Embryonic facial prominence (tissue), 1 donor: ENCODE measurements around the gene FASN.

ENCODE experiments used
- DNase-seq: peaks from one replicate; pipeline ENCODE4 v3.0.0-alpha.2; 2016; ENCODE audit errors: extremely low spot score

FASN gene

GRCh38 chr17:82055965-82056728 lies 41.9 kb downstream of the FASN start:
- no peak for DNase-seq

DNA sequence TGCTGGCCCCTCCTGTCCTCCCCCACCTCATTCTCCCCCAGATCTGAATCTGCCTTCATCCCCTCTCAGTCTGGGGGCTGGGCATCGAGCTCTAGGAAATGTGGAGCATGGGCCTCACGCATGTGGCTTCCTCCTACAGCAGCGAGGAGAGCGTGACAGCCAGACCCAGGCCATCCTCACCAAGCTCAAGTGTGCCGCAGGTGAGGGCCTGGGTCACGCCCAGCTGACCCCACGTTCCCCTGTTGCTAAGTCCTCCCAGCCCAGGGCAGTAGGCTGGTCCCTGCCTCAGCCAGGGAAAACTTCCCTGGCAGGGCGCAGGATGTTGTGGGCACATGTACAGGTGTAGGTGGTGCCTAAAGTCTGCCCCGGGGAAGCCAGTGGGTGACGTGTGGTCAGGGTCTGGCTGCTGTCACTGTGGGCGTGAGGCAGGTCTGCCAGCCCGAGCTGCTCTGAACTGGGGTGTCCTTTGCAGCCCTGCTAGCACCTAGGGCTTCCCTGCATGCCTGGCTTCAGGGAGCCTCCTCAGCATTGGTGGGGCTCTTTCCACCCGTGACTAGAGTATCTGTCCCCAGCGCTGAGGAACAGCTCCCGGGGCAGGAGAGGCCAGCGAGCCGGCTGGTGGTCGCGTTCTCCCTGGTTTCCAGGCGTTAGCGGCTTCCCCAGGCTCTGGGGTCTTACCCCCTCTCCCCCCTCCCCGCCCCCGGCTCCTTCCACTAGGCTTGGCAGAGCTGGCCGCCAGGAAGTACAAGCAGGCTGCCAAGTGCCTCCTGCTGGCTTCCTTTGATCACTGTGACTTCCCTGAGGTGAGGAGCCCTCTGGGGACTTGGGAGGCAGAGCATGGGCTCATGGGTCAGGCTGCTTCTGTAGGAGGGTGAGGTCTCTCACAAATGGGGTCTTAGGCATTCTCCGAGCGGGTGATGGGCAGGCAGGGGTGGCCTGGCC lies 42.7 kb downstream of the FASN start:
- DNase-seq, result no peak

DNA sequence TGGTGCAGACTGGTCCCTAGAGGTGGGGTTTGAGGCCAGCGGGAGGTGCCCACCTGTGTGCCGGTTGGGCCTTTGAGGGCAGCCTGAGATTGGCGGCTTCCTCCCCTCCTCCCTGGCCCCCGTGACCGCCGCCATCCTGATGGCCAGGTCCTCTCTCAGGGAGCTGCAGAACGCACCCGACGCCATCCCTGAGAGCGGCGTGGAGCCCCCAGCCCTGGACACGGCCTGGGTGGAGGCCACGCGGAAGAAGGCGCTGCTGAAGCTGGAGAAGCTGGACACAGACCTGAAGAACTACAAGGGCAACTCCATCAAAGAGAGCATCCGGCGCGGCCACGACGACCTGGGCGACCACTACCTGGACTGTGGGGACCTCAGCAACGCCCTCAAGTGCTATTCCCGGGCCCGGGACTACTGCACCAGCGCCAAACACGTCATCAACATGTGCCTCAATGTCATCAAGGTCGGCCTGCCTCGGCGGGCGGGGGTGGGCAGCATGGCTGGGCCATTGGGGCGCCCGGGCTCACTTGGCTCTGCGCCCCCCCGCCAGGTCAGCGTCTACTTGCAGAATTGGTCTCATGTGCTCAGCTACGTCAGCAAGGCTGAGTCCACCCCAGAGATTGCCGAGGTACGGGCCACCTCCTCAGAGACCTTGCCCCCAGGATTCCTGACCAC lies 43.5 kb downstream of the FASN start:
- no peak for DNase-seq

DNA sequence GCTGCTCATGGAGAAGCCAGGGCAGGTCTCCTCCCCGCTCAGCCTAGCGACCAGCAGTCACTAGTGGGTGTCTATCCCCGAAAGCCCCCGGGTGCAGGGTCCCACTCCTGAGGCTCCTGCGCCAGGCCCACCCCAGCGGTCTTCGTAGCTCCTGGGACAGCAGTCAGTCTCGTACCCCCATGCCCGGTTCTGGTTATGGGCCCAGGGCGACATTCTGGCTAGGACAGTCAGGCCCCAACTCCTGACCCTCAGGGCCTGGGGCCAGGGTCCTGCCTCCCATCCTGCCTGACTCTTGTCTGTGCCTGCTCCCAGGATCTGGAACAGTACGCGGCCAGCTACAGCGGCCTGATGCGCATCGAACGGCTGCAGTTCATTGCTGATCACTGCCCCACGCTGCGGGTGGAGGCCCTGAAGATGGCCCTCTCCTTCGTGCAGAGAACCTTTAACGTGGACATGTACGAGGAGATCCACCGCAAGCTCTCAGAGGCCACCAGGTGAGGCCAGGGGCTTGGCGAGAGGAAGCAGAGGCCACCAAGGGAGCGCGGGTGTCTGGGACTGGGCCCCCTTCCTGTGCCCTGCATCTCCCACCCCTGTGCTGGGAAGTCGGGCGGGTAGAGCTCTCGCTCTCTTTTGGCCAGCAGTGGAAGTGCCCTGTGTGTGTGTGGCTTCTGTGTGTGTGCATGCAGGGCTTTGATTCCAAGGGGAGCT lies 44.3 kb downstream of the FASN start:
- no peak for DNase-seq

- no peak for DNase-seq
These were observed 44.9 kb downstream of the FASN start for GRCh38 chr17:82053130-82053529.

DNA sequence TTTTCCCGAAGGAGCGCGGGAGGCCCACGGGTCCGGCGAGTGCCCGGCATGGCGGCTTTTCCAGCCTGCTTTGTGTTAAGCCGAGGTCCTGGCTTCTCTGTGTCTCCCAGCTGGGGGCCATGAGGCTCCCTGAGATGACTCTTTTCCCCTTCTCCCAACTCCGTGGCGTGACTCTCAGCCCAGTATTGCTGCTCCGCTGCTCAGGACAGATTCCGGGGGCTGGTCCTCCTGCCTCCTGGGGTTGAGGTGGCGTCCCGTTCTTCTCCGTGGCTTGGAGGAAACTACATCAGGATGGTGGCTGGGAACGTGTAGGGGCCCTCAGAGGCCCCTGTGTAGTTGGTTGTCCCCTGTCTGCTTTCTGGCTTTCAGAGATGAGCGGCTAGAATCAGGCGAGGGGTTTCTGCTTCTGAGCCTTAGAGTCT lies 45.4 kb downstream of the FASN start:
- DNase-seq, result no peak

- DNase-seq, result no peak
These were observed 46.0 kb downstream of the FASN start, which contains the start of the genes GPS1 and RFNG for GRCh38 chr17:82051776-82052637. GPS1 (plus strand) TSS chr17:82051898; CDS start chr17:82051932, 34 bp downstream. RFNG (minus strand) TSS chr17:82051811; CDS start chr17:82051766, 45 bp downstream.

GRCh38 chr17:82050761-82051641 lies 47.0 kb downstream of the FASN start:
- DNase-seq, result no peak

- DNase-seq, result no peak
These were observed 47.8 kb downstream of the FASN start for GRCh38 chr17:82050152-82050760.

GRCh38 chr17:82049521-82049971 lies 48.5 kb downstream of the FASN start:
- DNase-seq, result no peak

DNA sequence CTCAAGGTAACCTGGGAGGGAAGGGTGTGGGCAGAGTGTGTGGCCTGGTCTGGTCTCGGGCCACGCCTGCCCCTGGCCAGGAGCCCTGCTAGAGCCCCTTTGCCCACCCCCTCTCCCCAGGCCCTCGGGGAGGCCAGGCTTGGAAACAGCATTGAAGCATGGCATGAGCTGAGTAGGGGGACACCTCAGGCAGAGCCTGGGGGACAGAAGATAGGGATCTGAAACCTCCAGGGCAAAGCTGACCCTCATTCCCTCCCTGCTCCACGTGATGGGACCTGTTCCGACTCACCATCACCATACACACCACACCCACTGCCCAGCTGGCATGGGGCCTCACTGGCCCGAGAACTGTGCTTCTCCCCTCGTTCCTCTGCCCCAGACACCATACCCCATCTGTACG lies 48.9 kb downstream of the FASN start:
- DNase-seq, result no peak

- no peak for DNase-seq
These were observed 49.5 kb downstream of the FASN start for GRCh38 chr17:82048571-82048971.

- DNase-seq, result no peak
These were observed 50.0 kb downstream of the FASN start for GRCh38 chr17:82047914-82048570.

DNA sequence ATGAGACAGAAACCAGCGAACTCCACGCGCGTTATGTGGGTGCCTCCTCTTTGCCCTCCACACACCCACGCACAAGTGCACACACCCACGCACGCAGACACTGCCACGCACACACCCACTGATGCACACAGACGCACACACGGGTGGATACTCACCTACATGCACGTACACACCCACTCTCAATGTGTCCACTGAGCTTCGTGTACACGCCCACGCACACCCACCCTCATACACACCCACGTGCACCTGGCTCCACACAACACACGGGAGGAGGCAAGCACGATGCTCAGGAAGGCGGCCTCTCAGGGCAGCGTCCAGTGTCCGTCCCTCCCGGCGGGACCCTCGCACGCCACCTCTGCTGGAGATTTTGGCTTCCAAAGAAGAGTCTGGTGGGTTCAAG lies 50.7 kb downstream of the FASN start:
- no peak for DNase-seq

- no peak for DNase-seq
These were observed 51.1 kb downstream of the FASN start for GRCh38 chr17:82046903-82047302.

DNA sequence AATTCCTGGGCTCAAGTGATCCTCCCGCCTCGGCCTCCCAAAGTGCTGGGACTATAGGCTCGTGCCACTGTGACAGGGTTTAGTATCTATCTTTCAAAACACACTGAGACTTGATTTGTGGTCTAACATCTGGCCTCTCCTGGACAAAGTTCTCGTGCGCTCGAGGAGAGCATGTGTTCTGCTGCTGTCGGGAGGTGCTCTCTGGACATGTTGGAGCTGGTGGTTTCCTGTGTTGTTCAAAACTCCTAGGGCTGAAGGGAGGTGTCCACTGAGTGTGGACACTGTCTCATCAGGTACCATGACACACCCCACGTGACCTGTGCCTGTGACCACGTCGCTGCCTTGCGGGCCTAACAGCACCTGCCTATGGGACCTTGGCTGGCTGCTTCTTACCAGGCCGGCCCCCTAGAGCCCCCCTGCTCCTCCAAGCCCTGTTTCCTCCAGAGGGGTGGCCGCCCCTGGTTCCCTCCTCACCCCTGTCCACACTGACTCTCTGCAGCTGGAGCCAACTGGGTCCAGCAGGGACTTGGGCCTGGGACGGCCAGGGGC lies 52.0 kb downstream of the FASN start:
- DNase-seq, result no peak

DNA sequence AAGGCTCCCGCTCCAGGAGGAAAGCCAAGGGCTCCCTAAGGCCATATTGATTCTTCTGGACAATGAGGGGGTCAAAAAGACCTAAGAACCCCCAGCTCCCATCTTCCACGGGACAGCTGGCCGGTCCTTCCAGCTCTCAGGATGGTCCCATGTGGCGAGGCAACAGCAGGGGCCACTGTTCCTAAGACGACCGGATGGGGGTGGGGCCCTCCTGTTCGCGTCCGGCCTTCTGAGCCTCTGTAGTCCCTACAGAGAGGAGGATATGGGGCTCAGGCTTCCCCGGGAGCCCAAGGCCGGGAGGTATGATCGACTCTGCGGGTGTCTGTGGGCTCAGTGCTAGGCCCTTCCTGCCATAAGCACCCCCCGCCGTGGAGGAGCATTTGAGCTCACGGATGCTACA lies 54.5 kb downstream of the FASN start:
- no peak for DNase-seq

DNA sequence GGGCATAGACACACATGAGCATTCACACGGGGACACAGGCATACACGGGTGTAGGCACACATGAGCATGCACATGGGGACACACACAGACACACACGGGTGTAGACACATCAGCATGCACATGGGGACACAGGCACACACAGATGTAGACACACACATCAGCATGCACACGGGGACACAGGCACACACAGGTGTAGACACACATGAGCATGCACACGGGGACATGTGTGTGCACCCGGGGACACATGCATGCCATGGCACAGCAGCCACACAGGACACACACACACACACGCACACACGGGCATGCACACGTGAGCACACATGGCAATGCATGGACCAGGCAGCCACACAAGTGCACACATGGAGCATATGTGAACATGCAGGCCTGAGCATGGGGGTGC lies 55.4 kb downstream of the FASN start:
- DNase-seq, result no peak
